ENCODE results near the gene LDLRAD2. TPM values are rescaled to one million over a fixed set of nuclear protein-coding genes. Genes with fewer than 3 reads are reported as not detected.

The LDLRAD2 gene
- total RNA-seq, 1 experiment from 2014 or later = not detected

DNA sequence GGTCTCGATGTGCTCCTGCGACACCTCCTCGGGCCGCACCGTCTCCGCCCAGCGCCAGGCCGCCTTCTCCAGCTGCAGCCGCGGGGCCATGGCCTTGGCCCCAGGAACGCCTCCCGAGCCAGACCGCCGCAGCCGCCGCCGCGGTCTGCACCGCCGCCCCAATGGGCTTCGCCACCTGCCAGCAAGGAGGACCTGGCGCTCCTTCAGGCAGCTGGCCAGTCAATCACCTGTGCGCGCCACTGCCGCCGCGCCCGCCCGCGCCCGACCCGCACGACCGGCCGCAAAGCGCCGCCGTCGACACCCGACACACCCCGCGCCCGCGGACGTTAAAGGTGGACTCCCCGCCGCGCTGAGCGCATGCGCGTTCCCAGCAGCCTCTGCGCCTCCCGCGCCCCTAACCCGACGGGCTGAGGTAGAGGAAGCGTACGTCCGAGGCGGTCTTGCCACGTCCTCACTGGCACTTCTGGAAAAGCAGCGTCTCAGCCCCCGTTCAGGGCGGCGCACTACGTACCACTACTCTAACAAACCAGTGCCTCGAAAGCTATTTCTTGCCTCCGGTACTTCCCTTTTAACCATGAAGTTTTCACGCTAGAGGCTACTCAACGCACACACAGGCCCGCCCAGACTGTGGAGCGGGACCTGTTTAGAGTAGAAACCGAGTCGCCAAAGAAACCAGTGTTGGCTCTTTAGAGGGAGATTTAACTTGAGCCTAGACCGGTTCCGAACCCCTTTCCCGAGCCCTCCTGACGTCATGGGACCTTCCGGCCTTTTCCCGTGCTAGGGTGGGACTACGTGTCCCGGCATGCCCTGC, 29.0 kb upstream of the LDLRAD2 start, which contains the start of gene USP48:
Gene USP48, minus strand, starts transcription at position 282 of the 811 bp plus-strand sequence. Its CDS starts 192 bp downstream, at position 90.
- intact Hi-C loops (cut with micrococcal nuclease) = loop anchor here (5.0 kb wide), 1 partner anchor 154 kb away; the partner anchor contains the start of gene HSPG2
- Histone ChIP-seq H3K27me3 (ENCODE audit: insufficient read depth, low read length) (no peaks in the 10 kb centered on the region), H3K4me1 (ENCODE audit: control insufficient read depth in 1 of 2, insufficient read depth in 2 of 2, low read length in 2 of 2) (peaks cover 10 to 32% of the 10 kb centered on the region in 2 experiments; a peak in 3 of 4 replicates), H3K36me3 (ENCODE audit: control insufficient read depth in 1 of 2, insufficient read depth in 2 of 2, low read length in 2 of 2) (no peaks in the 10 kb centered on the region), H3K27ac (ENCODE audit: low read depth, low read length) (peak within 1 kb of the TSS; percentile 81), H4K20me1 (ENCODE audit: insufficient read depth) (no peaks in the 10 kb centered on the region), H3K9ac (ENCODE audit: low read length) (peak within 1 kb of the TSS; percentile 77), H3K4me3 (replicated peaks in 1 of 2; ENCODE audit: low read depth in 1 of 2, low read length in 2 of 2) (peak within 1 kb of the TSS; percentile 67 to 78), H2AFZ (ENCODE audit: low read depth, low read length, poor library complexity, severe bottlenecking) (no peak within 1 kb of the TSS), H3K4me2 (ENCODE audit: low read length) (peak within 1 kb of the TSS; percentile 83), H3K9me3 (ENCODE audit: control insufficient read depth in 1 of 2, insufficient read depth in 1 of 2, low read depth in 1 of 2, low read length in 2 of 2) (no peaks in the 10 kb centered on the region), H3K79me2 (ENCODE audit: insufficient read depth, low read length) (peaks cover 47% of the 10 kb centered on the region), H3K9me2 (ENCODE audit: insufficient read depth) (no peaks in the 10 kb centered on the region)
- ChIA-PET CTCF (no interaction called here), POLR2A (interaction anchor here (0.9 to 1.1 kb wide), 2 partner anchors 9 to 63 kb away, joined by 3 to 4 read pairs; no protein-coding TSS in a partner anchor), RAD21 (ENCODE audit: low non-redundant PET in 1 of 2, low total read pairs in 2 of 2, uncharacterized antibody in 2 of 2, unreplicated experiment in 2 of 2) (interaction anchor here in 1 of 2 experiments (1.2 kb wide), 1 partner anchor 144 kb away, joined by 3 read pairs; no protein-coding TSS in a partner anchor)
- ATAC-seq = peak; percentile 87
- BruUV-seq (replicated peaks) = TSS peak; percentile 94
- DNase-seq (ENCODE audit: low read depth, low spot score) = peak; percentile 92
- TF ChIP-seq ZFX (IDR thresholded peaks at IDR 0.05) (peak; percentile 84; the same call in 1 of the 2 replicates), CEBPB (IDR thresholded peaks at IDR 0.05; ENCODE audit: low read depth) (no peak), SIN3A (IDR thresholded peaks at IDR 0.05; ENCODE audit: low read depth) (peak; percentile 88), CBX3 (IDR thresholded peaks at IDR 0.05; ENCODE audit: low read depth) (peak; percentile 8; the same call in 1 of the 2 replicates), SRF (IDR thresholded peaks at IDR 0.05; ENCODE audit: low read depth) (no peak), EZH2phosphoT487 (IDR thresholded peaks at IDR 0.05; ENCODE audit: borderline replicate concordance) (no peak), POLR2A (IDR thresholded peaks at IDR 0.05; ENCODE audit: borderline replicate concordance, extremely low read depth, insufficient read depth, insufficient read length) (peak; percentile 96), EGR1 (IDR thresholded peaks at IDR 0.05; ENCODE audit: low read depth) (no peak), POLR2AphosphoS5 (IDR thresholded peaks at IDR 0.05; ENCODE audit: low read depth, low read length) (peak; percentile 98), YY1 (IDR thresholded peaks at IDR 0.05; ENCODE audit: extremely low read depth, insufficient replicate concordance, low read depth, low read length) (peak; percentile 80), FOSL1 (IDR thresholded peaks at IDR 0.05; ENCODE audit: low read depth) (no peak), JUND (IDR thresholded peaks at IDR 0.05) (no peak), TCF7L2 (IDR thresholded peaks at IDR 0.05; ENCODE audit: borderline replicate concordance, extremely low read depth, insufficient read depth, insufficient read length) (peak; percentile 44), ZNF274 (IDR thresholded peaks at IDR 0.05; ENCODE audit: low read depth, low read length) (no peak), ELF1 (IDR thresholded peaks at IDR 0.05; ENCODE audit: borderline replicate concordance, low read depth) (peak; percentile 68; the same call in 1 of the 2 replicates), RAD21 (IDR thresholded peaks at IDR 0.05; ENCODE audit: low read depth) (no peak)
- TF ChIP-seq, protein P1, sequence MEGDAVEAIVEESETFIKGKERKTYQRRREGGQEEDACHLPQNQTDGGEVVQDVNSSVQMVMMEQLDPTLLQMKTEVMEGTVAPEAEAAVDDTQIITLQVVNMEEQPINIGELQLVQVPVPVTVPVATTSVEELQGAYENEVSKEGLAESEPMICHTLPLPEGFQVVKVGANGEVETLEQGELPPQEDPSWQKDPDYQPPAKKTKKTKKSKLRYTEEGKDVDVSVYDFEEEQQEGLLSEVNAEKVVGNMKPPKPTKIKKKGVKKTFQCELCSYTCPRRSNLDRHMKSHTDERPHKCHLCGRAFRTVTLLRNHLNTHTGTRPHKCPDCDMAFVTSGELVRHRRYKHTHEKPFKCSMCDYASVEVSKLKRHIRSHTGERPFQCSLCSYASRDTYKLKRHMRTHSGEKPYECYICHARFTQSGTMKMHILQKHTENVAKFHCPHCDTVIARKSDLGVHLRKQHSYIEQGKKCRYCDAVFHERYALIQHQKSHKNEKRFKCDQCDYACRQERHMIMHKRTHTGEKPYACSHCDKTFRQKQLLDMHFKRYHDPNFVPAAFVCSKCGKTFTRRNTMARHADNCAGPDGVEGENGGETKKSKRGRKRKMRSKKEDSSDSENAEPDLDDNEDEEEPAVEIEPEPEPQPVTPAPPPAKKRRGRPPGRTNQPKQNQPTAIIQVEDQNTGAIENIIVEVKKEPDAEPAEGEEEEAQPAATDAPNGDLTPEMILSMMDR (IDR thresholded peaks at IDR 0.05 in 2 of 3, conservative IDR thresholded peaks at IDR 0.05 in 1 of 3; ENCODE audit: borderline replicate concordance in 1 of 3, insufficient read depth in 1 of 3, low read depth in 2 of 3, low read length in 2 of 3) = no peak
- TF ChIP-seq, protein P2, sequence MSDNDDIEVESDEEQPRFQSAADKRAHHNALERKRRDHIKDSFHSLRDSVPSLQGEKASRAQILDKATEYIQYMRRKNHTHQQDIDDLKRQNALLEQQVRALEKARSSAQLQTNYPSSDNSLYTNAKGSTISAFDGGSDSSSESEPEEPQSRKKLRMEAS (IDR thresholded peaks at IDR 0.05) = peak; percentile 84
- TF ChIP-seq, protein P3, sequence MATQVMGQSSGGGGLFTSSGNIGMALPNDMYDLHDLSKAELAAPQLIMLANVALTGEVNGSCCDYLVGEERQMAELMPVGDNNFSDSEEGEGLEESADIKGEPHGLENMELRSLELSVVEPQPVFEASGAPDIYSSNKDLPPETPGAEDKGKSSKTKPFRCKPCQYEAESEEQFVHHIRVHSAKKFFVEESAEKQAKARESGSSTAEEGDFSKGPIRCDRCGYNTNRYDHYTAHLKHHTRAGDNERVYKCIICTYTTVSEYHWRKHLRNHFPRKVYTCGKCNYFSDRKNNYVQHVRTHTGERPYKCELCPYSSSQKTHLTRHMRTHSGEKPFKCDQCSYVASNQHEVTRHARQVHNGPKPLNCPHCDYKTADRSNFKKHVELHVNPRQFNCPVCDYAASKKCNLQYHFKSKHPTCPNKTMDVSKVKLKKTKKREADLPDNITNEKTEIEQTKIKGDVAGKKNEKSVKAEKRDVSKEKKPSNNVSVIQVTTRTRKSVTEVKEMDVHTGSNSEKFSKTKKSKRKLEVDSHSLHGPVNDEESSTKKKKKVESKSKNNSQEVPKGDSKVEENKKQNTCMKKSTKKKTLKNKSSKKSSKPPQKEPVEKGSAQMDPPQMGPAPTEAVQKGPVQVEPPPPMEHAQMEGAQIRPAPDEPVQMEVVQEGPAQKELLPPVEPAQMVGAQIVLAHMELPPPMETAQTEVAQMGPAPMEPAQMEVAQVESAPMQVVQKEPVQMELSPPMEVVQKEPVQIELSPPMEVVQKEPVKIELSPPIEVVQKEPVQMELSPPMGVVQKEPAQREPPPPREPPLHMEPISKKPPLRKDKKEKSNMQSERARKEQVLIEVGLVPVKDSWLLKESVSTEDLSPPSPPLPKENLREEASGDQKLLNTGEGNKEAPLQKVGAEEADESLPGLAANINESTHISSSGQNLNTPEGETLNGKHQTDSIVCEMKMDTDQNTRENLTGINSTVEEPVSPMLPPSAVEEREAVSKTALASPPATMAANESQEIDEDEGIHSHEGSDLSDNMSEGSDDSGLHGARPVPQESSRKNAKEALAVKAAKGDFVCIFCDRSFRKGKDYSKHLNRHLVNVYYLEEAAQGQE (IDR thresholded peaks at IDR 0.05; ENCODE audit: low read depth) = no peak

Measured in HCT116 (cell line).